Caco-2 (cell line): Measurements from ENCODE around the gene COL8A2. TPM values are rescaled to one million over a fixed set of nuclear protein-coding genes. Genes with fewer than 3 reads are reported as not detected.

Experiments
- BruUV-seq: library from RNA; stranded (reverse); fragments of 400-500 nt; replicated peaks from 2 replicates; lab custom pipeline; 2021; lab: Mats Ljungman, UMichigan
- CTCF ChIA-PET: fragments of 300-600 bp; sonication (Branson Sonifier 250); formaldehyde crosslinking; loops from one replicate; lab custom pipeline; 2022; ENCODE audit warnings: antibody characterized with exemption; lab: Charles Lee
- POLR2A ChIA-PET: fragments of 300-600 bp; sonication (Branson Sonifier 250); formaldehyde crosslinking; loops from one replicate; lab custom pipeline; 2022; ENCODE audit warnings: antibody characterized with exemption; lab: Charles Lee
- DNase-seq, 2 experiments: peaks; one replicate each; pipeline versions ENCODE4 v3.0.0 to v3.0.0-alpha.2; 2020 to 2022
- H3K27me3 ChIP-seq: replicated peaks from 2 replicates; pipeline ENCODE4 v1.6.0; 2011; ENCODE audit warnings: low read length; ENCODE audit not compliant: control insufficient read depth, insufficient read depth
- H3K36me3 ChIP-seq: 2 replicates; pipeline ENCODE4 v1.5.1; 2011; ENCODE audit warnings: low read length; ENCODE audit not compliant: control insufficient read depth, insufficient read depth
- H3K4me1 ChIP-seq: fragments of 250-450 bp; sonication (Bioruptor Pico); 2 replicates; pipeline ENCODE4 v1.5.1; 2020; ENCODE audit warnings: mild to moderate bottlenecking
- H3K4me3 ChIP-seq: 2 replicates; pipeline ENCODE4 v1.5.1; 2011; ENCODE audit warnings: low read depth, mild to moderate bottlenecking, control low read depth, low read length
- H3K9me3 ChIP-seq: fragments of 250-450 bp; sonication (Bioruptor Pico); 2 replicates; pipeline ENCODE4 v1.5.1; 2020; ENCODE audit warnings: mild to moderate bottlenecking, moderate library complexity
- H3K27ac Mint-ChIP-seq: one replicate; pipeline ENCODE4 v1.8.0; 2022; ENCODE audit warnings: mixed read lengths; ENCODE audit not compliant: unreplicated experiment
- H3K27me3 Mint-ChIP-seq: one replicate; pipeline ENCODE4 v1.8.0; 2022; ENCODE audit warnings: mixed read lengths; ENCODE audit not compliant: insufficient read depth, unreplicated experiment
- H3K36me3 Mint-ChIP-seq: one replicate; pipeline ENCODE4 v1.8.0; 2022; ENCODE audit warnings: mild to moderate bottlenecking, mixed read lengths; ENCODE audit not compliant: insufficient read depth, unreplicated experiment
- H3K4me1 Mint-ChIP-seq: one replicate; pipeline ENCODE4 v1.8.0; 2022; ENCODE audit warnings: low read depth, mixed read lengths; ENCODE audit not compliant: unreplicated experiment
- H3K4me3 Mint-ChIP-seq: one replicate; pipeline ENCODE4 v1.8.0; 2022; ENCODE audit warnings: mild to moderate bottlenecking, moderate library complexity, mixed read lengths; ENCODE audit not compliant: unreplicated experiment
- H3K9me3 Mint-ChIP-seq: one replicate; pipeline ENCODE4 v1.8.0; 2022; ENCODE audit warnings: mixed read lengths; ENCODE audit not compliant: unreplicated experiment
- intact Hi-C: fragments of 100-400 bp; cut with micrococcal nuclease; formaldehyde crosslinking; loops from one replicate; pipeline ENCODE4 v1.10.0; 2022; ENCODE audit not compliant: unreplicated experiment
- total RNA-seq: library from RNA; stranded (reverse); gene quantifications from 2 replicates; pipeline ENCODE4 v1.2.3, GENCODE V29; 2022
- TF ChIP-seq, protein P1 (sequence below), 2 experiments: fragments of 200-600 bp in 1 of 2; IDR thresholded peaks; 1 replicate in 1 of 2; 2 replicates in 1 of 2; pipeline versions ENCODE4 v1.5.1 to v1.8.0; 2011 to 2022; ENCODE audit warnings: antibody characterized with exemption in 1 of 2, control low read depth in 1 of 2, inconsistent platforms in 1 of 2, low read depth in 1 of 2, low read length in 1 of 2, mild to moderate bottlenecking in 1 of 2, moderate library complexity in 1 of 2; ENCODE audit not compliant: insufficient read depth in 1 of 2, severe bottlenecking in 1 of 2, unreplicated experiment in 1 of 2

Gene COL8A2
- total RNA-seq, 1 experiment from 2014 or later, result 0.18 TPM

- H3K36me3 Mint-ChIP-seq, result peaks cover 17% of the 10 kb centered on the region
- intact Hi-C loops, result no loop called here
- H3K4me3 Mint-ChIP-seq, result peak overlapping the region; percentile 99
- peak overlapping the region; percentile 100 for H3K27ac Mint-ChIP-seq
- no peaks in the 10 kb centered on the region for H3K9me3 Mint-ChIP-seq
- Histone ChIP-seq H3K9me3 (no peaks in the 10 kb centered on the region), H3K36me3 (no peaks in the 10 kb centered on the region), H3K4me1 (peaks cover 16% of the 10 kb centered on the region), H3K27me3 (no peaks in the 10 kb centered on the region), H3K4me3 (no peak overlapping the region)
- no peaks in the 10 kb centered on the region for H3K27me3 Mint-ChIP-seq
- TF ChIP-seq, protein P1, sequence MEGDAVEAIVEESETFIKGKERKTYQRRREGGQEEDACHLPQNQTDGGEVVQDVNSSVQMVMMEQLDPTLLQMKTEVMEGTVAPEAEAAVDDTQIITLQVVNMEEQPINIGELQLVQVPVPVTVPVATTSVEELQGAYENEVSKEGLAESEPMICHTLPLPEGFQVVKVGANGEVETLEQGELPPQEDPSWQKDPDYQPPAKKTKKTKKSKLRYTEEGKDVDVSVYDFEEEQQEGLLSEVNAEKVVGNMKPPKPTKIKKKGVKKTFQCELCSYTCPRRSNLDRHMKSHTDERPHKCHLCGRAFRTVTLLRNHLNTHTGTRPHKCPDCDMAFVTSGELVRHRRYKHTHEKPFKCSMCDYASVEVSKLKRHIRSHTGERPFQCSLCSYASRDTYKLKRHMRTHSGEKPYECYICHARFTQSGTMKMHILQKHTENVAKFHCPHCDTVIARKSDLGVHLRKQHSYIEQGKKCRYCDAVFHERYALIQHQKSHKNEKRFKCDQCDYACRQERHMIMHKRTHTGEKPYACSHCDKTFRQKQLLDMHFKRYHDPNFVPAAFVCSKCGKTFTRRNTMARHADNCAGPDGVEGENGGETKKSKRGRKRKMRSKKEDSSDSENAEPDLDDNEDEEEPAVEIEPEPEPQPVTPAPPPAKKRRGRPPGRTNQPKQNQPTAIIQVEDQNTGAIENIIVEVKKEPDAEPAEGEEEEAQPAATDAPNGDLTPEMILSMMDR (IDR thresholded peaks at IDR 0.05; ENCODE audit: insufficient read depth in 1 of 2, low read depth in 1 of 2, low read length in 1 of 2, severe bottlenecking in 1 of 2, unreplicated experiment in 1 of 2), result no peak
- ChIA-PET CTCF (interaction anchor here (0.8 to 2.0 kb wide), 9 partner anchors 37 to 219 kb away, joined by 3 to 13 read pairs (median 6); partner anchors contain the start of gene THRAP3), POLR2A (interaction anchor here (0.6 kb wide), 1 partner anchor 135 kb away, joined by 3 read pairs; no protein-coding TSS in a partner anchor)
- DNase-seq, result peak; percentile 86 to 89
- H3K4me1 Mint-ChIP-seq, result no peaks in the 10 kb centered on the region
- no TSS peak for BruUV-seq
Observed at GRCh38 chr1:36150296-36151133, 25.5 kb upstream of the COL8A2 start.

DNA sequence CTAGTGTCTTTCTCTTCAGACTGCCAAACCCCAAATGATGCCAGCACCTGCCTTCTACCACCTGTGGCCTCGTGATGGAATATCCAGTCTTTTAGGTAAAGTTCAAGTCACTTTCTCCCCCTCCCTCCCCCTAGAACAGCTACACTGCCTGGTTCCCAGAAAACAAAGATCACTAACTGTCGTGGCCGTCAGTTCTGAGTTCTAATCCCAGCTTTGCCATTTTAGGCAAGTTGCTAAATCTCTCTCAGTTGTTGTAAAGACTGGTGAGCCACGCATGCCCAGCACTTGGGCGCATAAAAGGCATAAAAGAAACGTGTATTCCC, 24.9 kb upstream of the COL8A2 start:
- Mint-ChIP-seq H3K4me3 (peak overlapping the region; percentile 99), H3K27ac (peak overlapping the region; percentile 100), H3K36me3 (peaks cover 15% of the 10 kb centered on the region), H3K27me3 (no peaks in the 10 kb centered on the region), H3K9me3 (no peaks in the 10 kb centered on the region), H3K4me1 (no peaks in the 10 kb centered on the region)
- Histone ChIP-seq H3K4me3 (no peak overlapping the region), H3K9me3 (no peaks in the 10 kb centered on the region), H3K27me3 (no peaks in the 10 kb centered on the region), H3K4me1 (peaks cover 14% of the 10 kb centered on the region), H3K36me3 (no peaks in the 10 kb centered on the region)
- CTCF ChIA-PET, result interaction anchor here (0.8 to 2.0 kb wide), 7 partner anchors 38 to 219 kb away, joined by 4 to 13 read pairs (median 9); partner anchors contain the start of gene THRAP3
- POLR2A ChIA-PET, result interaction anchor here (0.6 kb wide), 2 partner anchors 132 to 1321 kb away, joined by 3 read pairs; no protein-coding TSS in a partner anchor
- no peak for DNase-seq
- no TSS peak for BruUV-seq
- TF ChIP-seq, protein P1 (IDR thresholded peaks at IDR 0.05; ENCODE audit: insufficient read depth in 1 of 2, low read depth in 1 of 2, low read length in 1 of 2, severe bottlenecking in 1 of 2, unreplicated experiment in 1 of 2), result no peak
- intact Hi-C loops, result loop anchor here (1.0 to 5.0 kb wide), 5 partner anchors 38 to 135 kb away; partner anchors contain the start of gene THRAP3

DNA sequence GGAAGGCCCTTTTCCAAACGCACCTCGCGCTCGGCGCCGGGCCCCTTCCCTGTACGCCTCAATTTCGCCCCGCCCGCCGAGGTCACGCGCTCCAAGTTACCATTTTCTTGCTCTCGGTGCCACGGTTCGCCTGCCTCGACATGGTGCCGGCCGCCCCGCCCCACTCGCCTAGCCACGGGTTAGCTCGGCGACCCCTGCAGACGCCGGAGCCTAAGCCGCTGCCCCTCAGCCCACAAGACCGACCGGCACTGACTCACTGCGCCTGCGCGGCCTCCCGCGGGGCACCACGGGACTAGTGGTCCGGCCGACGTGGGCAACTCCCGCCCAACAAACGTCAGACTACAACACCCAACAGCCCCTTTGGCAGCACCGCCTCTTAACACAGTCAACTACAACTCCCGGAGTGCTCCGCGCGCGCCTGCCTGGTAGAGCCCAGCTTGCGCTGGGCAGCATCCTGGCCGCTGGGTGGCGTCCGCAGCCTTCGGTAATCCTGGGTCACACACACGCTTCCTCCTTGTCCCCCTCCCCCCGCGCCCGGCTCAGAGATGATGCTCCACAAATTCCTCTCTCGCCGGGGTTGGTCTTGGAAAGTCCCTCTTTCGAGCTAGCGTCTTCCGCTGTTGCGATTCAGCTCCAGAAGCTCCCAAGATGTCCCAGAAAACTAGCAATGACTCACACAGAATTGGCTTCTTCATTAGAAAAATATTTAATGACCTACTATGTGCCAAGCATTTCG, 24.4 kb upstream of the COL8A2 start, which contains the start of gene TRAPPC3:
Gene TRAPPC3 (minus strand): TSS at position 250 of the 736 bp plus-strand sequence. CDS start 108 bp downstream, at position 142.
- Mint-ChIP-seq H3K27ac (peak within 1 kb of the TSS; percentile 100), H3K9me3 (no peaks in the 10 kb centered on the region), H3K27me3 (no peaks in the 10 kb centered on the region), H3K36me3 (peaks cover 15% of the 10 kb centered on the region), H3K4me1 (no peaks in the 10 kb centered on the region), H3K4me3 (peak within 1 kb of the TSS; percentile 99)
- Histone ChIP-seq H3K9me3 (no peaks in the 10 kb centered on the region), H3K4me3 (peak within 1 kb of the TSS; percentile 60), H3K36me3 (no peaks in the 10 kb centered on the region), H3K4me1 (peaks cover 10% of the 10 kb centered on the region), H3K27me3 (no peaks in the 10 kb centered on the region)
- ChIA-PET CTCF (interaction anchor here (0.8 to 2.0 kb wide), 8 partner anchors 14 to 220 kb away, joined by 4 to 13 read pairs (median 8); partner anchors contain the start of gene THRAP3), POLR2A (interaction anchor here (0.6 to 0.8 kb wide), 6 partner anchors 17 to 1321 kb away, joined by 3 to 4 read pairs (median 3); partner anchors contain the start of gene THRAP3)
- peak; percentile 97 to 99 for DNase-seq
- intact Hi-C loops, result loop anchor here (1.0 to 5.0 kb wide), 5 partner anchors 39 to 136 kb away; partner anchors contain the start of gene THRAP3
- no TSS peak for BruUV-seq
- TF ChIP-seq, protein P1 (IDR thresholded peaks at IDR 0.05; ENCODE audit: insufficient read depth in 1 of 2, low read depth in 1 of 2, low read length in 1 of 2, severe bottlenecking in 1 of 2, unreplicated experiment in 1 of 2), result peak; percentile 63 to 77
